ENCODE data around the gene SMAD4.
"Not testable (repeated sequence)": the region's sequence is repeated elsewhere in the genome, so short reads cannot be mapped to it uniquely, and the experiment has no call there.

- TF ChIP-seq CTCF (IDR thresholded peaks at IDR 0.05); POLR2AphosphoS5 (IDR thresholded peaks at IDR 0.05; ENCODE audit: low read depth, low read length); REST (IDR thresholded peaks at IDR 0.05; ENCODE audit: insufficient read depth in 1 of 2, low read depth in 2 of 2, low read length in 1 of 2): not testable (repeated sequence)
Observed at GRCh38 chr18:51003174-51003573, 26.8 kb upstream of the SMAD4 start.
